ENCODE data around the gene PKD2. TPM values are rescaled to one million over a fixed set of nuclear protein-coding genes. Genes with fewer than 3 reads are reported as not detected.
"Not testable (repeated sequence)": the region's sequence is repeated elsewhere in the genome, so short reads cannot be mapped to it uniquely, and the experiment has no call there.

The PKD2 gene
- total RNA-seq, 1 donor from 2014 or later: 10.1 TPM

DNA sequence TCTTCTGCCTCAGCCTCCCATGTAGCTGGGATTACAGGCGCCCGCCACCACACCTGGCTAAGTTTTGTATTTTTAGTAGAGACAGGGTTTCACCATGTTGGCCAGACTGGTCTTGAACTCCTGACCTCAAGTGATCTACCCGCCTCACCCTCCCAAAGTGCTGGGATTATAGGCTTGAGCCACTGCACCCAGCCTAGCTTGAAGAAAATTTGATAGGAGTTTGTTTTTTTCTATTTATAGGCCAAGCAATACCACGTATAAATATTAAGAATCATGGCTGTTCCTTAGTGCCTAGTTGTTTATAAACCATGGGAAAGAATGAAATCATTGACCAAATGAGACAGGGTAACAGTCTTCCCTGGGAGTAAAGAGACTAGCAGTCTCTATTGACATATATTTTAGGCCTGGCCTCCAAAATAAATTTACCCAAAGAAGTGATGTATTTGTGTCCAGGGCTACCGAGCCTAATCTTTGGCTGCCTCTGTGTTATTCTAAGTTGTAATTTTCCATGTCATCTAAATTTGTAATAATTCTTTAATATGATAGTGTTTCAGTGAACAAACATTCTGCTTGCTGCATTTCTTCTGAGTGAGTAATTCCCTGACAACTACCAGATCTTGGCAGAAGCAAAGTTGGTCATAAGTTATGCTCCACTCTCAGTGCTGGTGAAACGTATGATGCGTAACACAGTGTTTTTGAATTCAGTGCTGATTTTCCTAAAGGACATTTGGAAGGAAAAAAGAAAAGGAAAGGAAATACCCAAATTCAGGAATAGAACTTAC is 10.3 kb downstream of the PKD2 start:
- Mint-ChIP-seq H3K9me3 (no peaks in the 10 kb centered on the region), H3K27me3 (ENCODE audit: insufficient read depth) (no peaks in the 10 kb centered on the region), H3K27ac (no peak overlapping the region), H3K4me1 (ENCODE audit: low read depth) (peaks cover 12% of the 10 kb centered on the region), H3K4me3 (no peak overlapping the region), H3K36me3 (ENCODE audit: low read depth) (peaks cover 7% of the 10 kb centered on the region)
- intact Hi-C loops (cut with micrococcal nuclease): no loop called here
- DNase-seq (ENCODE audit: low spot score): no peak

GRCh38 chr4:88018466-88018865 is 11.0 kb downstream of the PKD2 start:
- no peaks in the 10 kb centered on the region for H3K9me3 Mint-ChIP-seq
- intact Hi-C loops (cut with micrococcal nuclease): no loop called here
- no peak overlapping the region for H3K27ac Mint-ChIP-seq
- H3K27me3 Mint-ChIP-seq (ENCODE audit: insufficient read depth): no peaks in the 10 kb centered on the region
- H3K36me3 Mint-ChIP-seq (ENCODE audit: low read depth): peaks cover 8% of the 10 kb centered on the region
- no peak overlapping the region for H3K4me3 Mint-ChIP-seq
- DNase-seq (ENCODE audit: low spot score): no peak
- H3K4me1 Mint-ChIP-seq (ENCODE audit: low read depth): peaks cover 6% of the 10 kb centered on the region

GRCh38 chr4:88021824-88022223 is 14.4 kb downstream of the PKD2 start:
- intact Hi-C loops (cut with micrococcal nuclease): no loop called here
- Mint-ChIP-seq H3K36me3 (ENCODE audit: low read depth) (peaks cover 20% of the 10 kb centered on the region), H3K27ac (no peak overlapping the region), H3K4me3 (no peak overlapping the region), H3K4me1 (ENCODE audit: low read depth) (no peaks in the 10 kb centered on the region), H3K9me3 (peaks cover 9% of the 10 kb centered on the region), H3K27me3 (ENCODE audit: insufficient read depth) (no peaks in the 10 kb centered on the region)
- DNase-seq (ENCODE audit: low spot score): no peak

DNA sequence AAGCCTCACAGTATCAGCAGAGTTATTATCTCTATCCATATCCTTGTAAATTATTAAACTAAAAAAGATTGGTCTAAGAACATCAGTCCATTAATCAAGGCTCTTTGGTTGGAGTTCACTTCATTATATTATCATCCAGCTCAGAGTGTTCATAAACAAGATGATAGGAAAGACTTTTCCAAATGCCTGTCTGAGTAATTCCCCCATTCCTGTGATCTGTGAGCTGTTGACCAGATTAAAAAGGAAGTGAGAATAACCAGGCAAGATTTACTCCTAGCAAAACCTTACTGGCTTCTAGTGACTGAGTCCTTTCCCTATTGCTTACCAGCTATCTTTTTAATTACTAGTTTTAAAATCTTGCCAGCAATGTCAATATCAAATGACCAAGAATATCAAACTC is 14.9 kb downstream of the PKD2 start:
- Mint-ChIP-seq H3K4me3 (no peak overlapping the region), H3K4me1 (ENCODE audit: low read depth) (peaks cover under 1% of the 10 kb centered on the region), H3K9me3 (peaks cover 13% of the 10 kb centered on the region), H3K27me3 (ENCODE audit: insufficient read depth) (no peaks in the 10 kb centered on the region), H3K27ac (no peak overlapping the region), H3K36me3 (ENCODE audit: low read depth) (peaks cover 24% of the 10 kb centered on the region)
- DNase-seq (ENCODE audit: low spot score): no peak
- intact Hi-C loops (cut with micrococcal nuclease): no loop called here

GRCh38 chr4:88025868-88026661 is 18.6 kb downstream of the PKD2 start:
- Mint-ChIP-seq H3K36me3 (ENCODE audit: low read depth) (peaks cover 41% of the 10 kb centered on the region), H3K4me1 (ENCODE audit: low read depth) (peaks cover 13% of the 10 kb centered on the region), H3K9me3 (peaks cover 22% of the 10 kb centered on the region)
- DNase-seq (ENCODE audit: low spot score); H3K27ac Mint-ChIP-seq; H3K27me3 Mint-ChIP-seq (ENCODE audit: insufficient read depth); H3K4me3 Mint-ChIP-seq; intact Hi-C loops (cut with micrococcal nuclease): not testable (repeated sequence)

DNA sequence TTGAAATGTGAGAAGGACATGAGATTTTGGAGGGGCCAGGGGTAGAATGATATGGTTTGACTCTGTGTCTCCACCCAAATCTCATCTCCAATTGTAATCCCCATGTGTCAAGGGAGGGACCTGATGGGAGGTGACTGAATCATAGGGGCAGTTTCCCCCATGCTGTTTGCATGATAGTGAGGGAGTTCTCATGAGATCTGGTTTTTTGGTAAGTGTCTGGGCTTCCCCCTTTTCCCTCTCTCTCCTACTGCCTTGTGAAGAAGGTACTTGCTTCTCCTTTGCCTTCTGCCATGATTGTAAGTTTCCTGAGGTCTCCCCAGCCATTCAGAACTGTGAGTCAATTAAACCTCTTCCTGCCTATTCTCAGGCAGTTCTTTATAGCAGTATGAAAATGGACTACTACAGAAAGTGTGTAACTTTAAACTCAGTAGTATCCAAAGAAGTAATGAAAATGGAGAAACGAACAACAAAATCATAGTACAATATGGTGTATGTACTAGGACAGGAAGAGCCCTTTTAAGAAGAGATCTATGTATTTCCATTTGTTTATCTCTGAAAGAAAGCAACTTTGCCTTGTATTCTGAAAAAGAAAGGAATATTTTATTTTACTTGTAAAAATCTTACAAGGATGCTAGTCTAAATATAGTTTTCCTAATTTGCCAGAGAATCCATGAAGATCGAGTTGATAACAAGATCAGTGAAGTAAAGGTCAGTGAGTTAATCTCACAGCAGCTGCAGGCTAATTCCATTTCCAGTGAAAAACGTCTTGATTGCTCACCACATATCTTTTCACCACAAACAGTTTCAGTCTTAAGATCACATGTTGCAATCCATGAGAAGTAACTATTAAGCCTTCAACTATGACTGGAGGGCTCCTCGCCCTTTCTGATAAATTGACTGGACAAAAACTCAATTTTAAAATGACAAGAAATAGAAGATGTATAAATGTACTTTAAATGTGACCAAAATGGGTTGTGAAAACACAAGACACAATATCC is 20.5 kb downstream of the PKD2 start:
- no peak for DNase-seq (ENCODE audit: low spot score)
- Mint-ChIP-seq H3K4me3 (no peak overlapping the region), H3K9me3 (peaks cover 22% of the 10 kb centered on the region), H3K27me3 (ENCODE audit: insufficient read depth) (no peaks in the 10 kb centered on the region), H3K4me1 (ENCODE audit: low read depth) (peaks cover 13% of the 10 kb centered on the region), H3K27ac (no peak overlapping the region), H3K36me3 (ENCODE audit: low read depth) (peaks cover 37% of the 10 kb centered on the region)
- intact Hi-C loops (cut with micrococcal nuclease): loop anchor here (2.0 kb wide), 1 partner anchor 131 kb away; the partner anchor contains the start of gene ABCG2

- Mint-ChIP-seq H3K27me3 (ENCODE audit: insufficient read depth) (no peaks in the 10 kb centered on the region), H3K27ac (no peak overlapping the region), H3K4me3 (no peak overlapping the region), H3K9me3 (peaks cover 22% of the 10 kb centered on the region), H3K4me1 (ENCODE audit: low read depth) (peaks cover 13% of the 10 kb centered on the region), H3K36me3 (ENCODE audit: low read depth) (peaks cover 33% of the 10 kb centered on the region)
- DNase-seq (ENCODE audit: low spot score): no peak
- intact Hi-C loops (cut with micrococcal nuclease): loop anchor here (2.0 kb wide), 1 partner anchor 130 kb away; the partner anchor contains the start of gene ABCG2
These were observed 21.5 kb downstream of the PKD2 start for GRCh38 chr4:88028946-88029345.

DNA sequence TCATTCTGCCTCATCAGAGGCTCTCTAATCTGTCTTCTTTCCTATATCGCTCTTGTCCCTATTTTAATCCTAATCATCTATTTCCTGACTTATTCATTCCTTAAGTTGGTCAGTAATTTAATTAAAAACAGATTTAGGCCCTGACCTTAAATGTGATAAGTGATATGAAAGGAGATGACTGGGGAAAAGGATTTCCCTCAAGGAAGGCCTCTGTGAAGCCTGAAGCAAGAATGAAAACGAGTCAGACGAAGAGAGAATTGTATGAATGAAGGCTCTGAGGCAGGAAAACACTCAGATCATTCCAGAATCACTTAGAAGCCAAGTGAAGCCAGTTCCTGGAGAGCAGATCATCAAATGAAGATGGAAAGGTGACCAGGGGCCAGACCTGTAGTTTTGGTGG is 22.1 kb downstream of the PKD2 start:
- no peaks in the 10 kb centered on the region for H3K27me3 Mint-ChIP-seq (ENCODE audit: insufficient read depth)
- H3K9me3 Mint-ChIP-seq: peaks cover 22% of the 10 kb centered on the region
- H3K4me3 Mint-ChIP-seq: no peak overlapping the region
- DNase-seq (ENCODE audit: low spot score): no peak
- intact Hi-C loops (cut with micrococcal nuclease): loop anchor here (2.0 kb wide), 1 partner anchor 129 kb away; the partner anchor contains the start of gene ABCG2
- no peak overlapping the region for H3K27ac Mint-ChIP-seq
- peaks cover 31% of the 10 kb centered on the region for H3K36me3 Mint-ChIP-seq (ENCODE audit: low read depth)
- H3K4me1 Mint-ChIP-seq (ENCODE audit: low read depth): peaks cover 13% of the 10 kb centered on the region

DNA sequence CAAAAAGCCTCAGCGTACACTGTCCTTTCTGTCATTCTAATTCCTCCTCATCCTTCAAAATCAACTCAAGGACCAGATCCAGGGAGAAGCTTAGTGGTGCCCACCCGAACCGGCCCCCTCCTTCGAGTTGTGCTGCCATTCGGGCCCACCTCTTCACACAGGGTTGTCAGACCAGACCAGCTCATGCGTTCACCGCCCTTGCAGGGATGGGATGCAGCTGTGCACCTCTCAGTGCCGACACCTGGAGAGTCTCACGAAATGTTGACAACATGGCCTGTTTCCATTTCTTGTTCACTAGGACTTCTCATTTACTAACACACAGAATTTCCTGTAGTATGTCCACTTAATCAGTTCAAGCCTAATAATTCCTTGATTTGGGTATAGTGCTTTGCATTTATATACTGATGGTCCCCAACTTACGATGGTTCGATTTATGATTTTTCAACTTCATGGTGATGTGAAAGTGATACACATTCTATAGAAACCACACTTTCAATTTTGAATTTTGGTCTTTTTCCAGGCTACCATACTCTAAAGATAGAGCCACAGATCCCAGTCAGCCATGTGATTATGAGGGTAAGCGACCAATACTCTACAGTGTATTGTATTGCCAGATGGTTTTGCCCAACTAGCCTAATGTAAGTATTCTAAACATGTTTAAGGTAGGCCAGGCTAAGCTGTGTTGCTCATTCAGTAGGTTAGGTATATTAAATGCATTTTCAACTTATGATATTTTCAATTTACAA is 23.3 kb downstream of the PKD2 start:
- Mint-ChIP-seq H3K4me3 (no peak overlapping the region), H3K36me3 (ENCODE audit: low read depth) (peaks cover 30% of the 10 kb centered on the region), H3K27me3 (ENCODE audit: insufficient read depth) (no peaks in the 10 kb centered on the region), H3K9me3 (peaks cover 20% of the 10 kb centered on the region), H3K4me1 (ENCODE audit: low read depth) (peaks cover 13% of the 10 kb centered on the region), H3K27ac (no peak overlapping the region)
- intact Hi-C loops (cut with micrococcal nuclease): no loop called here
- DNase-seq (ENCODE audit: low spot score): no peak

- Mint-ChIP-seq H3K4me1 (ENCODE audit: low read depth) (peaks cover 2% of the 10 kb centered on the region), H3K27me3 (ENCODE audit: insufficient read depth) (no peaks in the 10 kb centered on the region), H3K36me3 (ENCODE audit: low read depth) (peaks cover 13% of the 10 kb centered on the region), H3K27ac (no peak overlapping the region), H3K9me3 (no peaks in the 10 kb centered on the region), H3K4me3 (no peak overlapping the region)
- DNase-seq (ENCODE audit: low spot score): peak; percentile 29
- intact Hi-C loops (cut with micrococcal nuclease): loop anchor here (1.0 to 2.0 kb wide), 3 partner anchors 179 to 482 kb away; no protein-coding TSS in a partner anchor
These were observed 25.9 kb downstream of the PKD2 start for GRCh38 chr4:88033309-88033708.

DNA sequence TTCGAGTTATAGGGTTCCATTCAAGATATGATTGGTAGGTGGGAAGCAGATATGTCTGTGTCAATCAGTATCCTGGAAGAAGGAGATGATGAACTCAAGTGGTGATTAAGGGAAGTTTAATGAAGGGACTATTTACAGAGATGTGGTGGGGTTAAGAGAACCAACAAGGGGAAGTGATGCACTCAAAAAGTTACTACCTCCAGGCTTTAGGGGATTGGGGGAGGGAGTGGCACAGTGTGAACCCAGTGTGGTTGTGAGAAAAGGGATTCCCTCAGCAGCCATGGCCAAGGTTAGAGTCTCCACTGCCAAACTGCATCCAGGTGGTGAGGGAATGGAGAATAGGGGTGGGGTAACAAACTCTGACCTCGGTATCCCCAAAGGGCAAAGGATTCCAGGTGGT is 27.9 kb downstream of the PKD2 start:
- Mint-ChIP-seq H3K36me3 (ENCODE audit: low read depth) (peaks cover 9% of the 10 kb centered on the region), H3K9me3 (no peaks in the 10 kb centered on the region), H3K27ac (no peak overlapping the region), H3K4me3 (no peak overlapping the region), H3K4me1 (ENCODE audit: low read depth) (no peaks in the 10 kb centered on the region), H3K27me3 (ENCODE audit: insufficient read depth) (no peaks in the 10 kb centered on the region)
- no peak for DNase-seq (ENCODE audit: low spot score)
- intact Hi-C loops (cut with micrococcal nuclease): no loop called here

DNA sequence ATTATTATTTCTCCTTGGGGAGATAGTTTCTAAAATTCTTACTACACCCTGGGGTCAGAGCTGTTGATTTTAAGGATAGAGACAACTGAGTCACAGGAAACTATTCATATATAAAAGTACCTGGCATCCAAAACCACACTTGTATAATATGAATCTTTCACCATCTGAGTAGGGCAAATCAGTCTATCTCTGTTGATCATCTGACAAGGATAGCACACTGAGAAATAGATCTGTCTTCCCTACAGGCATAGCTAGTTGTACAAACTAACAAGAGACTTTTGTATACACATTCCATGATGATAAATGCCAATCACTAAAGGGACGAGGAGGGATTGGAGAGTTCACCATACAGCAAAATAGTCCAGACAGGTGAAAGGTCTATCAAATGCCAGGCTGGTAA is 30.0 kb downstream of the PKD2 start:
- intact Hi-C loops (cut with micrococcal nuclease): no loop called here
- peaks cover 12% of the 10 kb centered on the region for H3K36me3 Mint-ChIP-seq (ENCODE audit: low read depth)
- no peaks in the 10 kb centered on the region for H3K4me1 Mint-ChIP-seq (ENCODE audit: low read depth)
- H3K27ac Mint-ChIP-seq: no peak overlapping the region
- no peaks in the 10 kb centered on the region for H3K27me3 Mint-ChIP-seq (ENCODE audit: insufficient read depth)
- H3K9me3 Mint-ChIP-seq: no peaks in the 10 kb centered on the region
- no peak for DNase-seq (ENCODE audit: low spot score)
- no peak overlapping the region for H3K4me3 Mint-ChIP-seq

Measured in activated T-helper 1 cell treated with anti-CD3 and anti-CD28 coated beads, Interleukin-12 subunit alpha, Interleukin-12 subunit beta, Interleukin-2, Interleukin-4 antibody, amounts not matched to agents 30 ng/mL and 10 ng/mL and 1 ng/mL, durations not matched to agents 14 hours and 24 hours and 36 hours (primary cell).